SU-DHL-6 (cell line): ENCODE measurements around the gene ACAP1.

Experiments
- EZH2phosphoT487 ChIP-seq: fragments of 200-600 bp; sonication (generic), shearing (Covaris generic); conservative IDR thresholded peaks from 2 replicates; pipeline ENCODE4 v1.6.1; 2018; ENCODE audit warnings: mild to moderate bottlenecking, antibody characterized with exemption, low read length, moderate library complexity, mixed read lengths
- TF ChIP-seq, protein P1 (sequence below): fragments of 200-600 bp; sonication (generic); IDR thresholded peaks from one replicate; pipeline ENCODE4 v1.5.1; 2017; ENCODE audit warnings: antibody characterized with exemption, mild to moderate bottlenecking, low read length, moderate library complexity; ENCODE audit not compliant: insufficient read depth, poor library complexity, severe bottlenecking

DNA sequence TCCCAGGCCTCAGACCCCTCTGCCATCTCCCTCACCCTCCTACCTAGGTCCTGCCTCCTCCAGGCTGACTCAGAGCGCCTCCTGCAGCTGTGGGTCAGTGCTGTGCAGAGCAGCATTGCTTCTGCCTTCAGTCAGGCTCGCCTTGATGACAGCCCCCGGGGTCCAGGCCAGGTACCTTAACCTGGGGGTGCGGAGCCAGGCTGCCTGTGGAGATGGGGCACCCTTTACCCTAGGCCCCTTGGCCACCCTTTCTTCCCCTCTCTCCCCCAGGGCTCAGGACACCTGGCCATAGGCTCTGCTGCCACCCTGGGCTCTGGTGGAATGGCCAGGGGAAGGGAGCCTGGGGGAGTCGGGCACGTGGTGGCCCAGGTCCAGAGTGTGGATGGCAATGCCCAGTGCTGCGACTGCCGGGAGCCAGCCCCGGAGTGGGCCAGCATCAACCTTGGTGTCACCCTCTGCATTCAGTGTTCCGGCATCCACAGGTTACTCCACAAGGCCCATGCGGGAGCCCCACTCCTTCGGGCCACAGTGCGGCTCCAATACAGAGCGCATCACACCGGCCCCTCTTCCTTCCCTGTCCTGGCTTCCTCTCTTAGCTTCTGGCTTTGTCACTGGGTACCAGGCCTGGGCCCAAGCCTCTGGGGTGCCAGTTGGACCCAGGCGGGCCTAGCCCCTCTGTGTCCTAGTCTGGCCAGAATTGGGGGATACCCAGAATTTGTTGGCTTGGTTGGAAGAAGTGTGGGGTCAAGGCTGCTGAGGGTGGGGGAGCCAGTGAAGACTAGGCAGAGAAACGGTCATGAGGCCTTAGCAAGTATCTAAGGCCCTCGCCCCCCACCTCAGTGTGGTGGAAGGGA lies 10.7 kb downstream of the ACAP1 start:
- TF ChIP-seq, protein P1, sequence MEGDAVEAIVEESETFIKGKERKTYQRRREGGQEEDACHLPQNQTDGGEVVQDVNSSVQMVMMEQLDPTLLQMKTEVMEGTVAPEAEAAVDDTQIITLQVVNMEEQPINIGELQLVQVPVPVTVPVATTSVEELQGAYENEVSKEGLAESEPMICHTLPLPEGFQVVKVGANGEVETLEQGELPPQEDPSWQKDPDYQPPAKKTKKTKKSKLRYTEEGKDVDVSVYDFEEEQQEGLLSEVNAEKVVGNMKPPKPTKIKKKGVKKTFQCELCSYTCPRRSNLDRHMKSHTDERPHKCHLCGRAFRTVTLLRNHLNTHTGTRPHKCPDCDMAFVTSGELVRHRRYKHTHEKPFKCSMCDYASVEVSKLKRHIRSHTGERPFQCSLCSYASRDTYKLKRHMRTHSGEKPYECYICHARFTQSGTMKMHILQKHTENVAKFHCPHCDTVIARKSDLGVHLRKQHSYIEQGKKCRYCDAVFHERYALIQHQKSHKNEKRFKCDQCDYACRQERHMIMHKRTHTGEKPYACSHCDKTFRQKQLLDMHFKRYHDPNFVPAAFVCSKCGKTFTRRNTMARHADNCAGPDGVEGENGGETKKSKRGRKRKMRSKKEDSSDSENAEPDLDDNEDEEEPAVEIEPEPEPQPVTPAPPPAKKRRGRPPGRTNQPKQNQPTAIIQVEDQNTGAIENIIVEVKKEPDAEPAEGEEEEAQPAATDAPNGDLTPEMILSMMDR = no peak
- TF ChIP-seq EZH2phosphoT487 = no peak
